Epithelial cell of proximal tubule (primary cell): ENCODE data around the gene FBXO41. TPM values are rescaled to one million over a fixed set of nuclear protein-coding genes. Genes with fewer than 3 reads are reported as not detected.

Source experiments
- DNase-seq: peaks from one replicate; pipeline ENCODE4 v3.0.0-alpha.2; 2011; ENCODE audit warnings: low read depth
- H3K4me3 ChIP-seq: 2 replicates; pipeline ENCODE4 v1.5.1; 2011; ENCODE audit warnings: low read depth, mild to moderate bottlenecking, low read length
- total RNA-seq: library from RNA; depleted of rRNA; stranded (reverse); fragments of >200 nt; gene quantifications from 2 replicates; pipeline ENCODE4 v1.2.3, GENCODE V29; 2015
- TF ChIP-seq, protein P1 (sequence below): conservative IDR thresholded peaks from 2 replicates; pipeline ENCODE4 v1.5.1; 2012; ENCODE audit warnings: low read depth, mild to moderate bottlenecking, low read length

The FBXO41 gene, protein sequence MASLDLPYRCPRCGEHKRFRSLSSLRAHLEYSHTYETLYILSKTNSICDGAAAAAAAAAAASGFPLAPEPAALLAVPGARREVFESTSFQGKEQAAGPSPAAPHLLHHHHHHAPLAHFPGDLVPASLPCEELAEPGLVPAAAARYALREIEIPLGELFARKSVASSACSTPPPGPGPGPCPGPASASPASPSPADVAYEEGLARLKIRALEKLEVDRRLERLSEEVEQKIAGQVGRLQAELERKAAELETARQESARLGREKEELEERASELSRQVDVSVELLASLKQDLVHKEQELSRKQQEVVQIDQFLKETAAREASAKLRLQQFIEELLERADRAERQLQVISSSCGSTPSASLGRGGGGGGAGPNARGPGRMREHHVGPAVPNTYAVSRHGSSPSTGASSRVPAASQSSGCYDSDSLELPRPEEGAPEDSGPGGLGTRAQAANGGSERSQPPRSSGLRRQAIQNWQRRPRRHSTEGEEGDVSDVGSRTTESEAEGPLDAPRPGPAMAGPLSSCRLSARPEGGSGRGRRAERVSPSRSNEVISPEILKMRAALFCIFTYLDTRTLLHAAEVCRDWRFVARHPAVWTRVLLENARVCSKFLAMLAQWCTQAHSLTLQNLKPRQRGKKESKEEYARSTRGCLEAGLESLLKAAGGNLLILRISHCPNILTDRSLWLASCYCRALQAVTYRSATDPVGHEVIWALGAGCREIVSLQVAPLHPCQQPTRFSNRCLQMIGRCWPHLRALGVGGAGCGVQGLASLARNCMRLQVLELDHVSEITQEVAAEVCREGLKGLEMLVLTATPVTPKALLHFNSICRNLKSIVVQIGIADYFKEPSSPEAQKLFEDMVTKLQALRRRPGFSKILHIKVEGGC
- 2.4 and 4.5 TPM in 2 replicates for total RNA-seq

DNA sequence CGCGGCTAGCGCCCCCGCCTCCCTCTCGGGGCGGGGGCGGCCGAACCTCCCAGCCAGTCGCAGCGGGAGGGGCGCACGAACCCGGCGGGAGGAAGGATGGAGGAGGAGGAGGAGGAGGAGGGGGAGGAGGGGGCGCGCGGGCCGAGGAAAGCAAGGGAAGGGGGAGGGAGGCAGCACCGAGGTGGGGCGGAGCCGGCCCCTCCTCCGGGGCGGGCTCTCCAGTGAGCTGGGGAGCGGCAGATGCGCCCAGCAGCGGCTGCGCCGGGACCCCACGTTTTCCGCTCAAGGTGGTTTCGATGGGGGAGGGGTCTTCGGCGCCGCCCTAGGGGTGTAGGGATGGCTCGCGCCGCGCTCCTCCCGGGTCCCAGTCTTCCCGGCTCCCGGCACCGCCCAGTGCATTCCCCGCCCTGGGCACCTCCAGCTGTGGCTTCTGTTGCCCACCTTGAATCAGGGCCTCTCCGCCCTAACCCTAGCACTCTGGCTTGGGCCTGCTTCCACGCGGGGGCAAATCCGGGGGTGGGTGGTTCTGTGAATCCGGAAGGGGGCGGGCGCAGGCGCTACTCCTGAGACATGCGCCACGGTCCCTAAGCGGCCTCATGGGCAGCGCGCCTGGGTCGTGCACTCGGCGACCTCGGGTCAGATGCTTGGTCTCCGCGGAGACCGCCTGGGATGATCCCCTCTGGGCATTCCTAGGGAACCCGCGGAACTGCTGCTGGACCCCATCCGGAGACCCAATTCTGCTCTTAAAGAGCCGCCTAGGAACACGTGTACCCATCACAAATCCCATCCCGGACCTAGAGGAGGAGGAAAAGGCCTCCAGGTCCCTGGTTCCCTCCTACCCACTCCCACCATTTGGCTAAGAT lies at the start of gene FBXO41:
TSS of gene FBXO41 (minus strand) at position 183 of the 863 bp plus-strand sequence. CDS start 14,848 bp downstream, outside the sequence.
- TF ChIP-seq, protein P1, sequence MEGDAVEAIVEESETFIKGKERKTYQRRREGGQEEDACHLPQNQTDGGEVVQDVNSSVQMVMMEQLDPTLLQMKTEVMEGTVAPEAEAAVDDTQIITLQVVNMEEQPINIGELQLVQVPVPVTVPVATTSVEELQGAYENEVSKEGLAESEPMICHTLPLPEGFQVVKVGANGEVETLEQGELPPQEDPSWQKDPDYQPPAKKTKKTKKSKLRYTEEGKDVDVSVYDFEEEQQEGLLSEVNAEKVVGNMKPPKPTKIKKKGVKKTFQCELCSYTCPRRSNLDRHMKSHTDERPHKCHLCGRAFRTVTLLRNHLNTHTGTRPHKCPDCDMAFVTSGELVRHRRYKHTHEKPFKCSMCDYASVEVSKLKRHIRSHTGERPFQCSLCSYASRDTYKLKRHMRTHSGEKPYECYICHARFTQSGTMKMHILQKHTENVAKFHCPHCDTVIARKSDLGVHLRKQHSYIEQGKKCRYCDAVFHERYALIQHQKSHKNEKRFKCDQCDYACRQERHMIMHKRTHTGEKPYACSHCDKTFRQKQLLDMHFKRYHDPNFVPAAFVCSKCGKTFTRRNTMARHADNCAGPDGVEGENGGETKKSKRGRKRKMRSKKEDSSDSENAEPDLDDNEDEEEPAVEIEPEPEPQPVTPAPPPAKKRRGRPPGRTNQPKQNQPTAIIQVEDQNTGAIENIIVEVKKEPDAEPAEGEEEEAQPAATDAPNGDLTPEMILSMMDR = no peak
- H3K4me3 ChIP-seq = peak within 1 kb of the TSS; percentile 80
- DNase-seq = no peak

DNA sequence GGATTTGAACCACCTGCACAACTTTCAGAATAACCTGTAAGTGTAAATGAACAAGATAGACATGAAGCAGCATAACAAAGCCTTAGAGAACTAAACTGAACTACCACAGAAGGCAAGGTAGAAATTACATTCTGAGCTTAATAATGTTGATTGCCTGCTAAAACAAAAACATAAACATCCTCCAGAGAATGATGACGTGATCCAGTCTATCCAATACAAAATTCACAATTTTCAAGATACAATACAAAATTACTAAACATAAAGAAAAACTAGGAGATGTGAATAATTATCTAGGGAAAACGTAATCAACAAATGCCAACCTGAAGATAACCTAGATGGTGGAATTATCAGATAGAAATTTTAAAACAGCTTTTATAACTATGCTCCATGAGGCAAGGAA lies 49.8 kb upstream of the FBXO41 start:
- DNase-seq = no peak
- no peak overlapping the region for H3K4me3 ChIP-seq
- TF ChIP-seq, protein P1 = no peak

DNA sequence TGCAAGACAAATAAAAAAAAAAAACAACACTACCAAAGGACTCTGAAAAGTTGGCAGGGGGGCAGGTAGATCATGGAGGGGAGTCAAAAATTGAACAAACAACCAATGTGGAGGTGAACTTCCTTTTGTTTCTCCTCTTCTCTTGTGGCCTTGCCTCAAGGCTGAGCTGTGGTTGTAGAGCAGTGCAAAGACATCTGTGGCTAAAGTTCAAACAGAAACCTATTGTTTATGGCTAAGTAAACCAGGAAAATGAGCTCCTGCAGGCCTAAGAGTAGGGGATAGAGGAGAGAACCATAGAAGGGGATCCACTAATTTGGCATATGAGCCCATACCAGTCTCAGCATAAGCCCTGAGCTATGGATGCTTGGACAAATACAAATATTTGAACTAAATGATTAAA lies 49.3 kb upstream of the FBXO41 start:
- TF ChIP-seq, protein P1 = no peak
- DNase-seq = no peak

DNA sequence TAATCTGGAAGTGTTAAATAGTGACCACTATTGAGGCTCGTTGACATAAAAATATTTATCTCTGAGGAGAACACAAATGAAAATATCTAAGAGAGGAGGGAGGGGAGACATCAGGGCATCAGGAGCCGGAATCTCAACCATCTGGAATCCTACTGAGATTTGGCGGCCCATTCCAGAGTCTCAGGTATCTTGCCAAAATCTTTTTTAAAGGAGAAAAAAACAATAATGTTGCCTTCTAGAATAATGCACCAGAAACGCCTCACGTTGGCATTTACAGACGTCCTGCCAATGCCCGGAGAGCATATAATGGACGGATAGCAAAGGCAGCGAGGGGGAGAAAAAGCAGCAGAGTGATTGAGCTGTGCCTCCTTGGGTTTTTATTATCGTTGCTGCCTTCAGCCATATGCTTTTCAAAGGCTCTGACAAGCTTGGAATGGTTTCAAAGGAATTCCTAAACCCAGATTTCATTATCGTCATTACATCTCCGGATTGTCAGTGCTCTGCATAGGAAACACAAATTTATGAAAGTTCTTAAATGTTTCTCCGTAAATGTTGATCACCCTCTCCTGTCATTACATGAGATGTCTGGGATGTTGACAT lies 39.9 kb upstream of the FBXO41 start:
- TF ChIP-seq, protein P1 = no peak
- no peak overlapping the region for H3K4me3 ChIP-seq
- no peak for DNase-seq

More for the DNA sequence above, 49.3 kb upstream of the FBXO41 start:
- no peak overlapping the region for H3K4me3 ChIP-seq

DNA sequence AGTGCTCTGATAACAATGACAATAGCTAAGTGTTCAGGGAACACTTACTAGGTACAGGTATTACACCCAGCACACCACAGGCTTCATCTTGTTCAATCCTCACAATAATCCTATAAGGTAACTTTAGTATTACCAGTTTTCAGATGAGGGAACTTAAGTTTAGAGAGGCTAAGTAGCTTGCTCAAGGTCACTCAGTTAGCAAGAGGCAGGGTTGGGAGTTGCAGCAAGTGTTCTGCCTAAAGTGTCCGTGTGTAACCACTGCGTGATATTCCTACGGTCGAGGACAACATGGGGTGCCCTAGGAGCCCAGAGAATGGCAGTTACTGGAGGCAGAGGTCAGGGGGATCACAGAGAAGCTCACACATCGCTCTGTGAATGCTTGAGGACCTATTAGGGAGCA lies 39.3 kb upstream of the FBXO41 start:
- DNase-seq = no peak
- TF ChIP-seq, protein P1 = no peak
- no peak overlapping the region for H3K4me3 ChIP-seq

DNA sequence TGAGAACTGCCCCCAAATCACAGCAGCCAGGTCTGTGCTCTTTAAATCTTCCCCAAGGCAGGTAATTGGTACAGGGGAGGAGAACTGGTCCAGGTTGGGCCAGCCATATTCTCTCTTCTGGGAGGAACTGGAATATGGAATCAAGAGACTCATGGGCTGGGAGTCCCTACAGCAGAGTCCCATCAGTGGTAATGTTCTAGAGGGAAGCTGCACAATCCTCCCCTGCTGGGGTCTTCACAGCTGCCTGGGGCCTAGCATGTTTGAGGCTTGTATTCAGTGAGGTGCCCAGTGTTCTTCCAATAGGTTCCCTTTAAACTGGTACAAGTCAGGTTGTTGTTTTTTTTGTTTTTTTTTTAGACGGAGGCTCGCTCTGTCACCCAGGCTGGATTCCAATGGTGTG lies 30.2 kb upstream of the FBXO41 start:
- DNase-seq = no peak
- H3K4me3 ChIP-seq = no peak overlapping the region
- TF ChIP-seq, protein P1 = no peak
